ENCODE data around the gene PPP2R3A.

Gene PPP2R3A

DNA sequence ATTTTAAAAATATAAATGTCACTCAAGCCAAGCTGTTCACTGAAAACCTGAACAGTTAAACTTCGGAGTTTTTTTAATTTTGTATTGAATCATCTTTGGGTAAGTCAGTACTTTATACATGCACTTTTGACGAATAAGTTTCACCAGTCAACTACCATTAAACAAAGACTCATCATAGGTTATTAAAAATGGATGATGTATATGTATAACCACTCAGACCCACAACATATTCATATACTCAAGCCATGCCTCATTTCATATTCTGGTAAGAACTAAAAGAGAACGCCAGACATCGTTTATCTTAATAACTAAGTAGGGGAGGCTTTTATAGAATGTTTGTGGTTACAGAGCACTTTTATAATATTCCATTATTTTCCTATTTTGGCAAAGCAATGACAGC is 212.3 kb downstream of the PPP2R3A start:
- no peaks in the 10 kb centered on the region for H3K9me3 ChIP-seq (replicated peaks; ENCODE audit: insufficient read depth, low read length)
- H3K9me2 ChIP-seq (replicated peaks; ENCODE audit: insufficient read depth, low read length), result no peaks in the 10 kb centered on the region
- TF ChIP-seq, protein P1, sequence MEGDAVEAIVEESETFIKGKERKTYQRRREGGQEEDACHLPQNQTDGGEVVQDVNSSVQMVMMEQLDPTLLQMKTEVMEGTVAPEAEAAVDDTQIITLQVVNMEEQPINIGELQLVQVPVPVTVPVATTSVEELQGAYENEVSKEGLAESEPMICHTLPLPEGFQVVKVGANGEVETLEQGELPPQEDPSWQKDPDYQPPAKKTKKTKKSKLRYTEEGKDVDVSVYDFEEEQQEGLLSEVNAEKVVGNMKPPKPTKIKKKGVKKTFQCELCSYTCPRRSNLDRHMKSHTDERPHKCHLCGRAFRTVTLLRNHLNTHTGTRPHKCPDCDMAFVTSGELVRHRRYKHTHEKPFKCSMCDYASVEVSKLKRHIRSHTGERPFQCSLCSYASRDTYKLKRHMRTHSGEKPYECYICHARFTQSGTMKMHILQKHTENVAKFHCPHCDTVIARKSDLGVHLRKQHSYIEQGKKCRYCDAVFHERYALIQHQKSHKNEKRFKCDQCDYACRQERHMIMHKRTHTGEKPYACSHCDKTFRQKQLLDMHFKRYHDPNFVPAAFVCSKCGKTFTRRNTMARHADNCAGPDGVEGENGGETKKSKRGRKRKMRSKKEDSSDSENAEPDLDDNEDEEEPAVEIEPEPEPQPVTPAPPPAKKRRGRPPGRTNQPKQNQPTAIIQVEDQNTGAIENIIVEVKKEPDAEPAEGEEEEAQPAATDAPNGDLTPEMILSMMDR (IDR thresholded peaks at IDR 0.05; ENCODE audit: low read length), result no peak
- TF ChIP-seq EZH2phosphoT487 (IDR thresholded peaks at IDR 0.05; ENCODE audit: low read length), result no peak
- no peak for TF ChIP-seq EZH2 (optimal IDR thresholded peaks at IDR 0.05; ENCODE audit: low read depth, low read length)
- no peak for DNase-seq
- no peak overlapping the region for H3K9ac ChIP-seq (ENCODE audit: low read length)
- H4K20me1 ChIP-seq (ENCODE audit: insufficient read depth, low read length), result peaks cover 94% of the 10 kb centered on the region
- peaks cover 100% of the 10 kb centered on the region for H3K79me2 ChIP-seq (ENCODE audit: low read length)
- no peak overlapping the region for H3K4me3 ChIP-seq (ENCODE audit: low read length)
- H3K36me3 ChIP-seq (replicated peaks; ENCODE audit: insufficient read depth, low read length), result no peaks in the 10 kb centered on the region
- no peak overlapping the region for H2AFZ ChIP-seq (ENCODE audit: low read length)
- no peak overlapping the region for H3K27ac ChIP-seq (ENCODE audit: low read length)
- H3K27me3 ChIP-seq (replicated peaks; ENCODE audit: insufficient read depth, low read length), result no peaks in the 10 kb centered on the region
- no peaks in the 10 kb centered on the region for H3F3A ChIP-seq (ENCODE audit: insufficient read depth, low read length)
- no peaks in the 10 kb centered on the region for H3K4me1 ChIP-seq (ENCODE audit: low read length)
- no peak overlapping the region for H3K4me2 ChIP-seq (ENCODE audit: low read depth, low read length)

DNA sequence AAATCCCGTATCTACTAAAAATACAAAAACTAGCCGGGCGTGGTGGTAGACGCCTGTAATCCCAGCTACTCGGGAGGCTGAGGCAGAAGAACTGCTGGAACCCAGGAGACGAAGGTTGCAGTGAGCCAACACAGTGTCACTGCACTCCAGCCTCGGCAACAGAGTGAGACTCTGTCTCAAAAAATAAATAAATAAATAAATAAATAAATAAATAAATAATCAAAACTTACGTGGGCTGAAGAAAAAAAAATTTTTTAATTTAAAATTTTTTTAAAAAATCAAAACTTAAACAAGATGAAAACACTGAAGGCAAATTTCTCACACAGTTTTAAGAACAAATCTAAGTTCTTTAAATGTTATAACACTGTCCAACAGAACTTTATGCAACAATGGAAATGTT is 216.2 kb downstream of the PPP2R3A start:
- H3K9me3 ChIP-seq (replicated peaks; ENCODE audit: insufficient read depth, low read length), result no peaks in the 10 kb centered on the region
- H4K20me1 ChIP-seq (ENCODE audit: insufficient read depth, low read length), result peaks cover 93% of the 10 kb centered on the region
- no peak overlapping the region for H3K9ac ChIP-seq (ENCODE audit: low read length)
- no peak for TF ChIP-seq EZH2 (optimal IDR thresholded peaks at IDR 0.05; ENCODE audit: low read depth, low read length)
- TF ChIP-seq EZH2phosphoT487 (IDR thresholded peaks at IDR 0.05; ENCODE audit: low read length), result no peak
- TF ChIP-seq, protein P1 (IDR thresholded peaks at IDR 0.05; ENCODE audit: low read length), result no peak
- DNase-seq, result no peak
- peaks cover 100% of the 10 kb centered on the region for H3K79me2 ChIP-seq (ENCODE audit: low read length)
- H3K36me3 ChIP-seq (replicated peaks; ENCODE audit: insufficient read depth, low read length), result no peaks in the 10 kb centered on the region
- H3K9me2 ChIP-seq (replicated peaks; ENCODE audit: insufficient read depth, low read length), result no peaks in the 10 kb centered on the region
- H3K27ac ChIP-seq (ENCODE audit: low read length), result no peak overlapping the region
- H2AFZ ChIP-seq (ENCODE audit: low read length), result no peak overlapping the region
- H3K4me1 ChIP-seq (ENCODE audit: low read length), result peaks cover 6% of the 10 kb centered on the region; the same call in 1 of the 2 replicates
- no peaks in the 10 kb centered on the region for H3F3A ChIP-seq (ENCODE audit: insufficient read depth, low read length)
- H3K27me3 ChIP-seq (replicated peaks; ENCODE audit: insufficient read depth, low read length), result no peaks in the 10 kb centered on the region
- H3K4me2 ChIP-seq (ENCODE audit: low read depth, low read length), result no peak overlapping the region
- no peak overlapping the region for H3K4me3 ChIP-seq (ENCODE audit: low read length)

DNA sequence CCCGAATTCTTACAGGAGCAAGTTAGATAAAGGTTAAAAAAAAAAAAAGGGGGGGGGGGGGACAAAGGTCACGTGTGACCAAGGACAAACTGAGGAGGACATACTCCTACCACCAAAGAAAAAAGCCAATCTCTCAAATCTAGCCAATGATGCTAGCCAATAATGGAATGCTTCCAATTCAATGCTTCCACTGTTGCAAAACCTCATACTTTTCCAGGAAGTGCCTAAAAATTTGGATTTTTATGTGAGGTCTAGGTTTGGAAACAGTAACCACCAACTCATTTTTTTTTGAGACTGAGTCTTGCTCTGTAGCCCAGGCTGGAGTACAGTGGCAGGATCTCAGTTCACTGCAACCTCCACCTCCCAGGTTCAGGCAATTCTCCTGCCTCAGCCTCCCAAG is 219.2 kb downstream of the PPP2R3A start:
- DNase-seq, result no peak
- Histone ChIP-seq H3K4me3 (ENCODE audit: low read length) (no peak overlapping the region), H3K4me2 (ENCODE audit: low read depth, low read length) (no peak overlapping the region), H3K27ac (ENCODE audit: low read length) (no peak overlapping the region), H3K9me2 (replicated peaks; ENCODE audit: insufficient read depth, low read length) (no peaks in the 10 kb centered on the region), H3K79me2 (ENCODE audit: low read length) (peaks cover 100% of the 10 kb centered on the region), H3K4me1 (ENCODE audit: low read length) (peaks cover 25% of the 10 kb centered on the region; the same call in 1 of the 2 replicates), H4K20me1 (ENCODE audit: insufficient read depth, low read length) (peaks cover 93% of the 10 kb centered on the region), H3K9ac (ENCODE audit: low read length) (no peak overlapping the region), H3F3A (ENCODE audit: insufficient read depth, low read length) (no peaks in the 10 kb centered on the region), H3K9me3 (replicated peaks; ENCODE audit: insufficient read depth, low read length) (no peaks in the 10 kb centered on the region), H3K36me3 (replicated peaks; ENCODE audit: insufficient read depth, low read length) (no peaks in the 10 kb centered on the region), H2AFZ (ENCODE audit: low read length) (no peak overlapping the region), H3K27me3 (replicated peaks; ENCODE audit: insufficient read depth, low read length) (no peaks in the 10 kb centered on the region)
- TF ChIP-seq EZH2phosphoT487 (IDR thresholded peaks at IDR 0.05; ENCODE audit: low read length), result no peak
- TF ChIP-seq, protein P1 (IDR thresholded peaks at IDR 0.05; ENCODE audit: low read length), result no peak
- TF ChIP-seq EZH2 (optimal IDR thresholded peaks at IDR 0.05; ENCODE audit: low read depth, low read length), result no peak
